ENCODE measurements around the gene CISH.
A peak's percentile ranks its signal among the peaks of the same experiment; 100 is the strongest.

Gene CISH

DNA sequence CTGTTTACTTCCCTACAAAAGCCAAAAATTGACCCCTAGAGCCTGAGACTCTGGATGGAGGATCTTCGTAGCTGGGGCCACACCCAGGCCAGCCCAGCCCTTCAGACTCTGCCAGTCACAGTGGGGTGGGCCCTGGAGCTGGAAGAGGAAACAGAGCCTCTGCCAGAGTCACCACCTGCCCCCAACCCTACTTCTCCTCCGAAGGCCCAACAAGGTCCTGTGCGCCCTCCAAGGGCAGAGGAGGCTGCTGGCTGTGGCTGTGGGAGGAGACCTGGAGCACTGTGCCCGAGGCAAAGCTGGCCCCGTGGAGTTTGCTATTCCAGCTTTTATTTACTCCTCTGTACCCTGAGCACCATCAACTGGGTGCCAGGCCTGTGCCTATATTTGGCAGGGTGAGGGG is 19.0 kb downstream of the CISH start:
- no peak for DNase-seq (ENCODE audit: low spot score)

- no peak for DNase-seq (ENCODE audit: low spot score)
Observed at GRCh38 chr3:50591196-50591741, 20.3 kb downstream of the CISH start.

- DNase-seq (ENCODE audit: low spot score), result no peak
Observed at GRCh38 chr3:50588759-50589433, 22.7 kb downstream of the CISH start.

GRCh38 chr3:50587806-50588758 is 23.5 kb downstream of the CISH start:
- no peak for DNase-seq (ENCODE audit: low spot score)

- DNase-seq (ENCODE audit: low spot score), result no peak
Observed at GRCh38 chr3:50587373-50587772, 24.2 kb downstream of the CISH start.

- no peak for DNase-seq (ENCODE audit: low spot score)
Observed at GRCh38 chr3:50586763-50587070, 24.9 kb downstream of the CISH start.

DNA sequence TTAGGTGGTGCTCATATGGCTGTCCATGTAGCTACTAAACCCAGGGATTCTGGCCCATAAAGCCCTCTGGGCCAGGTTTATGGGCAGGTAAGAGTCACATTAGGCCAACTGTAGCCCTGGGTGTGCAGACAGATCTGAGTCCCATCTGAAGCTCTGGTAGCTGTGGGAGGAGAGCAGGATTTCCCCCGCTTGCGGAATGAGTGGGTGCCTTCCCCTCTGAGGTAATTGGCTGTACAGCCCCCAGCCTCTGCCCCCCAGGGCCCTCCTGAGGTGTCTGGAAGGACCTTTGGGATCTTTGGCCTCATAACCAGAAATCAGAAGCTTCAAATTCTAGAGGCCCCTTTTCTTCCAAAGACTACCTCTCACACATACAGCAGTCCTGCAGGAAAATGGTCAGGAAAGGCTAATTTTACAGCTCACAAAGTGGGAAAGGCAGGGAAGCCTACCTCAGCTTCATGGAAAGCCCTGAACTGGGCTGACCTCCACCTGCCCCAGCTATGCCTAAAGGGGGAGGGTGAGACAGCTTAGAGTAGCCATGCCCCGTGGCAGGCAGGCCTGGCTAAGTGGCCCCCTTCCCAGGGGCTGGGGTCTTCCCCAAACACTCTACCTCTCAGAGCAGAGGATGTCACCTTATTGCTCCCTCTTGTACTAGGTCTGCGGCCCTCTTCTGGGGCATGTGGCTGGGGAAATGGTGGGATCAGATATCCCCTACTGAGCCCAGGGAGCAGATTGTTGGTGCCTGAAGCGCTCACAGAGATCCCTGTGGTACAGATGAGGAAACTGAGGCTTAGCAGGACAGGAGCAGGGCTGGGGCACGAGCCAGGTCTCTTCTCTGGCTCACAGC is 25.4 kb downstream of the CISH start:
- no peak for DNase-seq (ENCODE audit: low spot score)

- DNase-seq (ENCODE audit: low spot score), result no peak
Observed at GRCh38 chr3:50584391-50584790, 27.2 kb downstream of the CISH start.

DNA sequence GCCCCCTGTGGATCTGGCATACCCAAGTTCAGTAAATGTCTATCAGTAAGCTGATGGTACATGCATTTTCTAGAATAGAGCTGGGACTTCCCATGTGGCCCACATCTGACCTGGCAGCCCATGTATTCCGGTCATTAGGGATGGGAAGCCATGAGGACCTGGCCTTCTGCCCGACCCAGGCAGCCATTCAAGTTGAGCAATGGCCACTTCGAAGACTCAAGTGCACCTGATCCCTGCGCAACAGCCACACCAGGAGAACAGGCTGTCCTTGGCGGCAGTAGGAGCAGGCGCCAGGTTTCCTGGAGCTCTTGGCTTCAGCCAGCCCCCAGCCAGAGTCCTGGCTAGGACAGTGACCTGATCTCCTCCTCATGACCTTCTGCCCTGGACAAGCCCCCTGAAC is 27.7 kb downstream of the CISH start:
- DNase-seq (ENCODE audit: low spot score), result no peak

DNA sequence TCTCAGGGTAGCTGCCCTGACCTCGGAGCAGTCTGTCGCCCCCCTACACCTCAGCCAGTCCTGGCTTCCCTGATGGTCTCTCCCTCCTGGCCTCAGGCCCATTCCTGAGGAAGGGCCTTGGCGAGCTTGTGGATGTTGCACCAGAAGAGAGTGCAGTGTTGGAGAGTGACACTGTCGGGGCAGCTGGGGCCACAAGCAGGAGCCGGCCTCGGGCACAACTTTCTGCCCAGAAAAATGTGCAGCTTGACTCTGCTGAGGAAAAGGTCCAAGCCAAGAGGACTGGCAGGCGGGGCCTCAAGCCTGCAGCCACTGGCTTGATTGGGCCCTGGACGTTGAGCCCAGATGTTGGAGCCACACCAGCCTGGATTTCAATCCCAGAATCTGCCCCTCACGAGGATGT is 29.5 kb downstream of the CISH start:
- no peak for DNase-seq (ENCODE audit: low spot score)

DNA sequence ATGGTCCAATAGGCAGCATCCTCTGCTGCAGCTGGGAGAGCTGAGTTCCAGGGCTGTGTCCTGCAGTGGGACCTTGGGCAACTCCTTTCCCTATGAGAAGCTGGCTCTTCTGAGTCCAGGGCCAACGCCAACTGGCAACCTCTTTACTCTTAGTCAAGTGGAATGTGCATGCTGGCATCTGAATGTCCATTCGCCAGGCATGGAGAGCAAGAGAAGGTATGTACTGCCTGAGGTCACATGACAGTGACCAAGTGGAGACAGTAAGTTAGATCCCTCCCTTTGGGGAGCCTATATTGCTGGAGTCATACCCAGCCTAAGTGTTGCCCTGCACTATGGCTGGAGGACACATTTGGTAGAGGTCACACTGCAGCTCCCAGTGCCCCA is 30.1 kb downstream of the CISH start:
- no peak for DNase-seq (ENCODE audit: low spot score)

GRCh38 chr3:50580683-50581458 is 30.7 kb downstream of the CISH start:
- DNase-seq (ENCODE audit: low spot score), result no peak

GRCh38 chr3:50577348-50577747 is 34.2 kb downstream of the CISH start:
- no peak for DNase-seq (ENCODE audit: low spot score)

DNA sequence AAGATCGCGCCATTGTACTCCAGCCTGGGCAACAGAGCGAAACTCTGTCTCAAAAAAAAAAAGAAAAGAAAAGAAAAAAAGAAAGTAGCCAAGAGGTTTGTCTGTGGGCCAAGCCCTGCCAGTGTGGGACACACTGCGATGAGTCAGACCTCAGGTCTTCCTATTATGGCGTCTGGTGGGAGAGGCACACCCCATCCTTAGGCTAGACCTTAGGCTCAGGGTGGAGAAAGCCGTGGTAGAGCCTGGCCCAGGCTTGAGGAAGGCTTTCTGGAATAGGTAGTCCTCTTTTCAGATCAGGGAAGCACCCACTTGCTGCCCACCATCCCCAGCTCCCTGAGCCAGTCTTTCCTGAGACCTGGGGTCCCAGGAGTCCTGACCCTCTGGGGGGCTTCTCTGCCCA is 36.2 kb downstream of the CISH start:
- no peak for DNase-seq (ENCODE audit: low spot score)

- no peak for DNase-seq (ENCODE audit: low spot score)
Observed at GRCh38 chr3:50574444-50574831, 37.1 kb downstream of the CISH start.

GRCh38 chr3:50573566-50574443 is 37.8 kb downstream of the CISH start:
- DNase-seq (ENCODE audit: low spot score), result no peak

DNA sequence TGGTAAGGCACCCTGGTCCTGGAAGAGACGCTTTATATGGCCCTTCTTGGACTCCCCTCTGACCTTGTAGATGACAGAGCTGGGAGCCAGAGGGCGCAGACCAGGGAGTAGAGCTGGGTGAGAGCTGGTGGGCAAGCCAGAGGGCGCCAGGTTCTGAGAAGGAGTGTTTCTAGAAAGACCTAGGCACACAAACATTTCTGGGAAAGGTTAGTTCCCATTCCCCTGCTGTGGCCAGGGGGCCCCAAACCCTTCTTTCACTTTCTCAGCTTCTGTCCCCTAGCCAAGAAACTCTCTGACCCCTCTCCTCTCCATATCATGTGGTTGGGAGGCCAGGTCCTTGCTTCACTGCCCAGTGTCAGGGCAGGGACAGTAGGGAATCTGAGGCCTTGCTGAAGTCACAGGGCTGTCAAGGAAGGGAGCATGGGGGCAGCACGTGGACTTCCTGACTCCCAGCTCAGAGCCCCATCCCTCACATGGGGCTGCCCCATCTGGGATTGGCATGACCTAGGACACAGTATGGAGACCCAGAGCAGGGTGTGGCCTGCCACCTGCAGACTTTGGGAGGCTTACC is 38.7 kb downstream of the CISH start:
- DNase-seq (ENCODE audit: low spot score), result no peak

DNA sequence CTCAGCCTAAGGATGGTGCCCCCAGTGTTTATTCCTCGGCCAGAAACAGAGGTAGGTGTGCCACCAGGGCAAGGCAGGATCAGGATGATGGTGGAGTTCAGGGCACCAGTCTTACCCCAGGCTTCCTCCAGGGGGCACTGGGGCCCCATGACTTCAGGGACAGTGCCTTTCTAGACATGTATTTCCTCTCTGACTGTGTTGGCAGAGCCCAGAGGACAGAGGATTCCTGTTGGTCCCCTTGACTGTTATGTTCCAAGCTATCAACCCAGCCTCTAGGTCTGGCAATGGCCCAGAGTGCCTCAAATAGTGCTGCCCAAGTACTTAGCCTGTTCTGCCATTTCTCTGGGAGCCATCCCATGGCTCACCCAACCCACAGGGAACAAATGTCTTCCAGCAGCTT is 39.4 kb downstream of the CISH start:
- peak; percentile 79 for DNase-seq (ENCODE audit: low spot score)

GRCh38 chr3:50571486-50571885 is 40.1 kb downstream of the CISH start:
- no peak for DNase-seq (ENCODE audit: low spot score)
